Hematopoietic multipotent progenitor cell treated with erythropoietin and hydrocortisone succinate and interleukin-3 and kit ligand, for 17 days (in vitro differentiated cells): ENCODE data around the gene LSM2.
"Not testable (repeated sequence)": the region's sequence is repeated elsewhere in the genome, so short reads cannot be mapped to it uniquely, and the experiment has no call there.

Experiments
- DNase-seq: peaks from one replicate; pipeline ENCODE4 v3.0.0-alpha.2; 2015; ENCODE audit warnings: low spot score

The LSM2 gene

GRCh38 chr6:31806470-31807272 is at the start of gene LSM2:
TSS of gene LSM2 (minus strand) at chr6:31806966. CDS start at chr6:31806757, 209 bp downstream.
- peak; percentile 98 for DNase-seq

GRCh38 chr6:31851980-31852718 is 45.4 kb upstream of the LSM2 start:
- not testable (repeated sequence) for DNase-seq

- no peak for DNase-seq
Observed at GRCh38 chr6:31851485-31851832, 44.7 kb upstream of the LSM2 start.

GRCh38 chr6:31850765-31851484 is 44.2 kb upstream of the LSM2 start:
- DNase-seq = no peak

- DNase-seq = no peak
Observed at GRCh38 chr6:31847276-31847978, 40.7 kb upstream of the LSM2 start.

- no peak for DNase-seq
Observed at GRCh38 chr6:31844507-31844906, 37.7 kb upstream of the LSM2 start.

- DNase-seq = no peak
Observed at GRCh38 chr6:31842053-31842452, 35.3 kb upstream of the LSM2 start.

GRCh38 chr6:31839779-31840126 is 33.0 kb upstream of the LSM2 start:
- DNase-seq = not testable (repeated sequence)

- no peak for DNase-seq
Observed at GRCh38 chr6:31838968-31839367, 32.2 kb upstream of the LSM2 start.

- DNase-seq = not testable (repeated sequence)
Observed at GRCh38 chr6:31838114-31838553, 31.4 kb upstream of the LSM2 start.

GRCh38 chr6:31837369-31838113 is 30.8 kb upstream of the LSM2 start:
- no peak for DNase-seq

GRCh38 chr6:31836474-31837368 is 30.0 kb upstream of the LSM2 start:
- DNase-seq = peak; percentile 65

- DNase-seq = peak; percentile 61
Observed at GRCh38 chr6:31836047-31836473, 29.3 kb upstream of the LSM2 start.

- DNase-seq = peak; percentile 79
Observed at GRCh38 chr6:31834367-31835250, 27.8 kb upstream of the LSM2 start.

GRCh38 chr6:31831350-31832215 is 24.8 kb upstream of the LSM2 start:
- peak; percentile 75 for DNase-seq

GRCh38 chr6:31830886-31831335 is 24.1 kb upstream of the LSM2 start:
- peak; percentile 50 for DNase-seq

GRCh38 chr6:31829633-31830283 is 23.0 kb upstream of the LSM2 start:
- DNase-seq = peak; percentile 88
